Heart right ventricle (tissue), 16 donors: ENCODE data around the gene FGF19. TPM values are rescaled to one million over a fixed set of nuclear protein-coding genes. Genes with fewer than 3 reads are reported as not detected.

ENCODE experiments used
- ATAC-seq, 8 donors: fragments of 200-7000 bp; cut with Tn5 transposase; one replicate each; pipeline ENCODE4 v1.9.1; 2020; ENCODE audit warnings: mild to moderate bottlenecking in 8 of 8, moderate library complexity in 8 of 8, moderate number of reproducible peaks in 1 of 8
- DNase-seq, 2 donors: peaks; one replicate each; pipeline ENCODE4 v3.0.0-alpha.2; 2020
- H3K27ac ChIP-seq, 10 donors: fragments of 200-600 bp; sonication (generic) in 2 of 10; one replicate each; pipeline versions ENCODE4 v1.5.0 to v1.8.0; 2020 to 2022; ENCODE audit warnings: mild to moderate bottlenecking in 3 of 10
- H3K27me3 ChIP-seq, 7 donors: fragments of 200-600 bp; one replicate each; pipeline ENCODE4 v1.8.0; 2021 to 2022; ENCODE audit warnings: mild to moderate bottlenecking in 2 of 7
- H3K36me3 ChIP-seq, 9 donors: fragments of 200-600 bp; sonication (generic) in 1 of 9; one replicate each; pipeline versions ENCODE4 v1.5.0 to v1.8.0; 2020 to 2022; ENCODE audit warnings: mild to moderate bottlenecking in 2 of 9
- H3K4me1 ChIP-seq, 9 donors: fragments of 200-600 bp; sonication (generic) in 1 of 9; one replicate each; pipeline versions ENCODE4 v1.5.0 to v1.8.0; 2020 to 2022; ENCODE audit warnings: mild to moderate bottlenecking in 4 of 9
- H3K4me3 ChIP-seq, 10 donors: fragments of 200-600 bp; sonication (generic) in 2 of 10; one replicate each; pipeline versions ENCODE4 v1.5.0 to v1.8.0; 2020 to 2022; ENCODE audit warnings: mild to moderate bottlenecking in 7 of 10, moderate library complexity in 2 of 10
- H3K9me3 ChIP-seq, 11 donors: fragments of 200-600 bp in 10 of 11; sonication (generic) in 2 of 11; one replicate each; pipeline versions ENCODE4 v1.5.0 to v1.8.0; 2013 to 2022; ENCODE audit warnings: mild to moderate bottlenecking in 2 of 11, control low read depth in 1 of 11, moderate library complexity in 1 of 11
- WGBS, 2 donors: extraction: QIAGEN DNeasy Blood & Tissue Kit; methylation state at CpG; one replicate each; pipeline ENCODE4 v1.1.7; 2013; ENCODE audit warnings: inconsistent platforms in 1 of 2; 5-methylcytosine and 5-hydroxymethylcytosine counted together
- intact Hi-C, 10 donors: fragments of 100-400 bp; cut with DNase I; formaldehyde crosslinking; loops; one replicate each; pipeline versions ENCODE4 v1.11.1 to v1.14.2; 2022
- long read RNA-seq, 3 donors: library from polyadenylated mRNA; unstranded; transcript quantifications; one replicate each; pipeline ENCODE4 v2.0.0, GENCODE V29; 2020 to 2021
- polyA plus RNA-seq, 2 donors: library from polyadenylated mRNA; stranded (reverse); fragments of 200-250 nt; gene quantifications; one replicate each; pipeline ENCODE4 v1.2.3, GENCODE V29; 2013
- total RNA-seq, 10 donors: library from RNA; stranded (reverse); fragmentation: NEBNext Ultra II Directional in 3 of 10; extraction: Animal tissue kit (Norgen Biotek cat#: 25700) in 3 of 10; gene quantifications; one replicate each; pipeline versions ENCODE4 v1.2.1 to v1.2.4, GENCODE V29; 2021 to 2023
- TF ChIP-seq, protein P1 (sequence below), 9 donors: fragments of 200-600 bp; sonication (generic) in 2 of 9; IDR thresholded peaks; one replicate each; pipeline versions ENCODE4 v1.5.0 to v1.8.0; 2021 to 2022; ENCODE audit warnings: antibody characterized with exemption in 9 of 9, mild to moderate bottlenecking in 5 of 9, moderate library complexity in 1 of 9
- donor health status: Arrhythmogenic right ventricular cardiomyopathy.
- donor health status: ischemic (EF 13 %, LVEDD 7.1; RV severe dilation, severe dysfunction).
- donor health status: healthy with polysubstance abuse.
- donor health status: DM: no; HTN: yes; CAD: no.
- donor health status: DM: no; HTN: no; CAD: no.
- donor health status: ischemic (EF 25% LVEDD 6.9; RV normal size, moderate dysfunction).
- donor health status: ischemic (EF 25% LVEDD 5.7; RV mildly dilated, moderate dysfunction).
- donor health status: healthy.
- donor health status: DM: yes; HTN: yes; CAD: no.
- donor health status: Ischemic cardiomyopathy.
- donor health status: ischemic (EF 35%, LVEDD 5.7; RV mildly dilated, moderate dysfunction).
- donor health status: nonischemic (EF 11% LVEDD 7.7; RV severe dilation, severe dysfunction).
- donor health status: DM: yes; HTN: yes; CAD: no.
- donor health status: PGD.
- donor health status: ischemic (EF 29% LVEDD 5.4; RV normal size, mild dysfunction).
- donor health status: nonischemic (EF 23%, LVEDD 6.1; RV moderate dilation, normal function).

FGF19 gene, protein sequence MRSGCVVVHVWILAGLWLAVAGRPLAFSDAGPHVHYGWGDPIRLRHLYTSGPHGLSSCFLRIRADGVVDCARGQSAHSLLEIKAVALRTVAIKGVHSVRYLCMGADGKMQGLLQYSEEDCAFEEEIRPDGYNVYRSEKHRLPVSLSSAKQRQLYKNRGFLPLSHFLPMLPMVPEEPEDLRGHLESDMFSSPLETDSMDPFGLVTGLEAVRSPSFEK
- total RNA-seq = not detected
- not detected for polyA plus RNA-seq
- long read RNA-seq, donor 1 = 0 reads
- long read RNA-seq, donor 2 = 0 reads
- long read RNA-seq, donor 3 = 0 reads

DNA sequence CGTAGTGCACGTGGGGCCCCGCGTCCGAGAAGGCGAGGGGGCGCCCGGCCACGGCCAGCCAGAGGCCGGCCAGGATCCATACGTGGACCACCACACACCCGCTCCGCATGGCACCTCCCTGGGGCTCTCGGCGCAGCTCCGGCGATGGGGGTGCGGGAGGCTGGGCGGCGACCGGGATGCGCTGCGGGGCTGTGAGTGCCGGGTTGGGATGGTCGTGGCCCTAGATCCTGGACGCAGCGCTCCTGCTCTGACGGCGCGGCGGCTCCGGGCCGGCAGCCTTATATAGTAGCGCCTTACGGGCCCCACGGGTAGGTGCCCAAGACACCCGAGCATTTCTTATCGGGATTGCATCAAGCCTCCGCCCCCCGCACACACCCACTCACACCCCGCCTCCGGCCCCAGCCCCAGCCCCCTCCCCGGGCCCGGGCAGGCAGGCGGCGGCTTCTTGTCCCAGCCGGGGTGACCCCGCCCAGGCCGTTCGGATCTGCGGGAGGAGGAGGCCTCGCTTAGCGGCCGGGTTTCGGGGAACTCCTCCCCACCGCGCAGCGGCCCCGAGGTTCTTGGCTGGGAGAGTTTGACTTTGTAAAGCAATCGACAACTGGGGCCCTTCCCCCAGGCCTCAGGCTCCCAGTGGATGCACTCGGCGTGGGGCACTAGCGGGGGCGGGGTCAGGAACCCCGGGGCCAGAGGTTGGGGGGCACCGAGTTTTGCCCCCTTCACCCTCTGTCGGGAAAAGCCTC lies at the start of gene FGF19:
TSS of gene FGF19 (minus strand) at position 255 of the 740 bp plus-strand sequence. CDS start at position 109, 146 bp downstream.
- Histone ChIP-seq H3K4me3 (peak within 1 kb of the TSS in 9 of 10 donors; percentile 0 to 38 (median 17)), H3K4me1 (peaks cover 5 to 41% (median 26%) of the 10 kb centered on the region in 9 donors), H3K36me3 (no peaks in the 10 kb centered on the region), H3K27me3 (peaks cover 24 to 94% (median 86%) of the 10 kb centered on the region in 7 donors), H3K27ac (no peak within 1 kb of the TSS), H3K9me3 (no peaks in the 10 kb centered on the region)
- ATAC-seq (no peak), DNase-seq (no peak)
- 1 to 2% methylated on average over 57 to 67 of the region's 67 CpGs for WGBS, 2 donors
- intact Hi-C loops = loop anchor here in 4 of 10 donors (5.0 kb wide), 3 partner anchors 183 to 493 kb away; no protein-coding TSS in a partner anchor
- TF ChIP-seq, protein P1, sequence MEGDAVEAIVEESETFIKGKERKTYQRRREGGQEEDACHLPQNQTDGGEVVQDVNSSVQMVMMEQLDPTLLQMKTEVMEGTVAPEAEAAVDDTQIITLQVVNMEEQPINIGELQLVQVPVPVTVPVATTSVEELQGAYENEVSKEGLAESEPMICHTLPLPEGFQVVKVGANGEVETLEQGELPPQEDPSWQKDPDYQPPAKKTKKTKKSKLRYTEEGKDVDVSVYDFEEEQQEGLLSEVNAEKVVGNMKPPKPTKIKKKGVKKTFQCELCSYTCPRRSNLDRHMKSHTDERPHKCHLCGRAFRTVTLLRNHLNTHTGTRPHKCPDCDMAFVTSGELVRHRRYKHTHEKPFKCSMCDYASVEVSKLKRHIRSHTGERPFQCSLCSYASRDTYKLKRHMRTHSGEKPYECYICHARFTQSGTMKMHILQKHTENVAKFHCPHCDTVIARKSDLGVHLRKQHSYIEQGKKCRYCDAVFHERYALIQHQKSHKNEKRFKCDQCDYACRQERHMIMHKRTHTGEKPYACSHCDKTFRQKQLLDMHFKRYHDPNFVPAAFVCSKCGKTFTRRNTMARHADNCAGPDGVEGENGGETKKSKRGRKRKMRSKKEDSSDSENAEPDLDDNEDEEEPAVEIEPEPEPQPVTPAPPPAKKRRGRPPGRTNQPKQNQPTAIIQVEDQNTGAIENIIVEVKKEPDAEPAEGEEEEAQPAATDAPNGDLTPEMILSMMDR (IDR thresholded peaks at IDR 0.05) = no peak

DNA sequence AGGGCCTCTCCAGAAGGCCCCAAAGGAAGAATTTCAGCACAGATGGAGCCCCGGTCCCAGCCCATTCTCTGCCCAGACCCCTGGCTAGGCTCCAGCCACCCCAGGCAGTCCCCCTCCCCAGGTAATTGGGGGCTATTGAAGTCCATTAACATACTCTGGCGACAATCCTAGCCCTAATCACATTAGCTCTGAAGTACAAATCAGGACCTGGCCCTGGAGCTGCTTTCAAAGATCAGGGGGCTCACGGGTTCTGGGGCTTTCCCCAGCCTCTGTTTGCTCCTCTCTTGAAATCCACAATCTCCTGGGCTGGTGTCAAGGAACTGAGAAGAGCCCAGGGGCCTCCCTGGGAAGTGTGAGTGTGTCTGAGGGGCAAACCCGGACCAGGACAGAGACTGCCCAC lies 49.1 kb upstream of the FGF19 start:
- no peaks in the 10 kb centered on the region for H3K4me1 ChIP-seq
- intact Hi-C loops = no loop called here
- TF ChIP-seq, protein P1 (IDR thresholded peaks at IDR 0.05) = no peak
- no peak overlapping the region for H3K27ac ChIP-seq
- H3K27me3 ChIP-seq = peaks cover 0 to 37% (median 16%) of the 10 kb centered on the region in 7 donors
- peaks cover 0 to 12% (median 0%) of the 10 kb centered on the region in 11 donors for H3K9me3 ChIP-seq
- DNase-seq = no peak
- no peaks in the 10 kb centered on the region for H3K36me3 ChIP-seq
- H3K4me3 ChIP-seq = no peak overlapping the region
- WGBS, 2 donors = 29 to 35% methylated on average over 4 of the region's 4 CpGs
- no peak for ATAC-seq

DNA sequence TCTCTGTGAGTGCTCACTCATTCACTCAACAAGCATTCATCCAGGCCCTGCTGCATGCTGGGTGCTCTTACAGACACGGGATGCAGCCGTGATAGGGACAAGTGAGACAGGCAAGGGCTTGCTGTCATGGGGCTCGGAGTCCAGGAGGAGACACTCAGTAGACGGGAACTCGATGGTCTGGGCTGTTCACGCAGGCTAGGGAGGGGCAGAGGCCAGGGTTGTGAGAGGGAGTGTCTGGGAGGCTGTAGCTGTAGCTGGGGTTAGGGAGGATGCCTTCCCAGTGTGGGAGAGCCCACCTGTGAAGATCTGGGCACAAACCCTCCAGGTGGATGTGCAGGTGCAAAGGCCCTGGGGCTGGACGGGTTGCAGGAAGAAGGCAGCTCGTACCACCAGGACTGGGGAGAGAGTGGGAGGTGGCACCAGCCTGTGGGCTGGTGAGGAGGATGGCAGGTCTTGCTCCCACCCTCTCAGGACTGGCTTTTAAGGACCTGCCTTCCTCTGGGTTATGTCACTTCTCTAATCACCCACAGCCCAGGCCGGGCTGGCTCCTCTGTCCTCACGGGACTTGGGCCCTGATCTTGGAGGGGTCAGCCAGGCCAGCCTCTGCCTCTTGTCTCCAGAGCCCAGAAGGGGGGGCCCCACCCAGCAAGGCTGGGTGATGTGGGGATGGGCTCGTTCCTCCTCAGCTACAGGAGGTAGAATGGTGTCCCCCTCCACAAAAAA lies 47.2 kb upstream of the FGF19 start:
- intact Hi-C loops = no loop called here
- TF ChIP-seq, protein P1 (IDR thresholded peaks at IDR 0.05) = no peak
- no peak for DNase-seq
- no peak for ATAC-seq
- H3K9me3 ChIP-seq = peaks cover 0 to 4% (median 0%) of the 10 kb centered on the region in 11 donors
- H3K27me3 ChIP-seq = peaks cover 0 to 53% (median 22%) of the 10 kb centered on the region in 7 donors
- no peak overlapping the region for H3K4me3 ChIP-seq
- H3K4me1 ChIP-seq = no peaks in the 10 kb centered on the region
- H3K36me3 ChIP-seq = no peaks in the 10 kb centered on the region
- 64 to 67% methylated on average over 11 of the region's 11 CpGs for WGBS, 2 donors
- no peak overlapping the region for H3K27ac ChIP-seq
